GM12892 (cell line): ENCODE measurements around the gene SNX3.

Source experiments
- POLR2A ChIP-seq: IDR thresholded peaks from 2 replicates; pipeline ENCODE4 v1.6.1; 2011; ENCODE audit warnings: low read depth, low read length, control low read depth
- POLR2AphosphoS5 ChIP-seq: IDR thresholded peaks from 2 replicates; pipeline ENCODE4 v1.6.1; 2011; ENCODE audit warnings: low read depth, low read length, control low read depth
- TAF1 ChIP-seq: IDR thresholded peaks from 2 replicates; pipeline ENCODE4 v1.6.1; 2011; ENCODE audit warnings: low read depth, mild to moderate bottlenecking, control low read depth, low read length, borderline replicate concordance

GRCh38 chr6:108275976-108276375 is 15.1 kb upstream of the SNX3 start:
- TF ChIP-seq POLR2A (no peak), POLR2AphosphoS5 (no peak), TAF1 (no peak)
